Panc1 (cell line): Measurements from ENCODE around the gene AGMAT. TPM values are rescaled to one million over a fixed set of nuclear protein-coding genes. Genes with fewer than 3 reads are reported as not detected.

Experiments used
- ATAC-seq: fragments of 200-7000 bp; cut with Tn5 transposase; 2 replicates; pipeline ENCODE4 v1.9.1; 2020; ENCODE audit warnings: mild to moderate bottlenecking, moderate library complexity
- BruUV-seq: library from RNA; stranded (reverse); fragments of 400-500 nt; replicated peaks from 2 replicates; lab custom pipeline; 2021; lab: Mats Ljungman, UMichigan
- CTCF ChIA-PET: fragments of 300-600 bp; sonication (Branson Sonifier 250); formaldehyde crosslinking; loops from one replicate; lab custom pipeline; 2022; ENCODE audit warnings: antibody characterized with exemption; lab: Charles Lee
- POLR2A ChIA-PET: fragments of 300-600 bp; sonication (Branson Sonifier 250); formaldehyde crosslinking; loops from one replicate; lab custom pipeline; 2022; ENCODE audit warnings: antibody characterized with exemption; lab: Charles Lee
- DNase-seq: peaks from one replicate; pipeline ENCODE4 v3.0.0-alpha.2; 2010; ENCODE audit warnings: low read depth, low spot score
- H3K27ac ChIP-seq: 2 replicates; pipeline ENCODE4 v1.5.1; 2011; ENCODE audit warnings: mild to moderate bottlenecking, low read length, inconsistent platforms
- H3K27me3 ChIP-seq: fragments of 200-500 bp; sonication (Bioruptor generic); 2 replicates; pipeline ENCODE4 v1.6.0; 2014; ENCODE audit warnings: low read length, inconsistent platforms; ENCODE audit not compliant: control insufficient read depth, insufficient read depth
- H3K36me3 ChIP-seq: fragments of 200-500 bp; sonication (Bioruptor generic); 2 replicates; pipeline ENCODE4 v1.5.1; 2014; ENCODE audit warnings: inconsistent platforms, mild to moderate bottlenecking, low read length, moderate library complexity; ENCODE audit not compliant: control insufficient read depth, insufficient read depth
- H3K4me1 ChIP-seq: 2 replicates; pipeline ENCODE4 v1.5.1; 2011; ENCODE audit warnings: inconsistent platforms, mild to moderate bottlenecking, low read length, moderate library complexity; ENCODE audit not compliant: control insufficient read depth, insufficient read depth
- H3K4me3 ChIP-seq, 2 experiments: 2 replicates each; pipeline ENCODE4 v1.5.1; 2011 to 2012; ENCODE audit warnings: low read depth in 2 of 2, low read length in 2 of 2, mild to moderate bottlenecking in 2 of 2, inconsistent platforms in 1 of 2, moderate library complexity in 1 of 2
- H3K9me3 ChIP-seq: fragments of 200-500 bp; sonication (Bioruptor generic); 2 replicates; pipeline ENCODE4 v1.5.1; 2014; ENCODE audit warnings: low read depth, mild to moderate bottlenecking, inconsistent platforms, low read length, moderate library complexity; ENCODE audit not compliant: control insufficient read depth, insufficient read depth
- POLR2AphosphoS5 ChIP-seq: IDR thresholded peaks from 2 replicates; pipeline ENCODE4 v1.6.1; 2012; ENCODE audit warnings: mild to moderate bottlenecking, low read depth, low read length, moderate library complexity
- SIN3A ChIP-seq: IDR thresholded peaks from 2 replicates; pipeline ENCODE4 v1.6.1; 2012; ENCODE audit warnings: low read depth, mild to moderate bottlenecking, low read length, moderate library complexity, borderline replicate concordance; ENCODE audit not compliant: insufficient read depth
- TCF7L2 ChIP-seq: IDR thresholded peaks from 2 replicates; pipeline ENCODE4 v1.6.1; 2011; ENCODE audit warnings: mild to moderate bottlenecking, low read depth, low read length, inconsistent platforms
- in situ Hi-C: cut with HindIII; loops from 2 replicates; pipeline ENCODE4 v1.10.0; 2016; ENCODE audit warnings: low sequenced_read_pairs, low pct_unique_long_range_greater_than_20kb
- intact Hi-C: fragments of 100-400 bp; cut with micrococcal nuclease; formaldehyde crosslinking; loops from one replicate; pipeline ENCODE4 v1.10.0; 2022; ENCODE audit not compliant: unreplicated experiment
- total RNA-seq: library from RNA; stranded (reverse); gene quantifications from one replicate; pipeline ENCODE4 v1.2.1, GENCODE V29; 2021; ENCODE audit not compliant: unreplicated experiment
- TF ChIP-seq, protein P1 (sequence below): fragments of 450-650 bp; IDR thresholded peaks from 2 replicates; pipeline ENCODE4 v1.5.1; 2017; ENCODE audit warnings: mild to moderate bottlenecking
- TF ChIP-seq, protein P2 (sequence below), 2 experiments: IDR thresholded peaks; 2 replicates each; pipeline ENCODE4 v1.6.1; 2011 to 2012; ENCODE audit warnings: low read depth in 2 of 2, control low read depth in 1 of 2, low read length in 1 of 2, mild to moderate bottlenecking in 1 of 2, moderate library complexity in 1 of 2; ENCODE audit not compliant: insufficient read depth in 1 of 2

AGMAT gene
- total RNA-seq, 1 experiment from 2014 or later, result 3.1 TPM

GRCh38 chr1:15543251-15543588, 41.6 kb downstream of the AGMAT start:
- DNase-seq, result no peak
- no TSS peak for BruUV-seq
- H3K4me1 ChIP-seq, result no peaks in the 10 kb centered on the region
- ChIA-PET POLR2A (no interaction called here), CTCF (no interaction called here)
- no peak for ATAC-seq
- H3K36me3 ChIP-seq, result peaks cover 12% of the 10 kb centered on the region
- H3K27me3 ChIP-seq, result no peaks in the 10 kb centered on the region
- in situ Hi-C loops (no loop called here), intact Hi-C loops (no loop called here)
- no peak overlapping the region for H3K4me3 ChIP-seq
- TF ChIP-seq POLR2AphosphoS5 (no peak), SIN3A (no peak), TCF7L2 (no peak)
- TF ChIP-seq, protein P1, sequence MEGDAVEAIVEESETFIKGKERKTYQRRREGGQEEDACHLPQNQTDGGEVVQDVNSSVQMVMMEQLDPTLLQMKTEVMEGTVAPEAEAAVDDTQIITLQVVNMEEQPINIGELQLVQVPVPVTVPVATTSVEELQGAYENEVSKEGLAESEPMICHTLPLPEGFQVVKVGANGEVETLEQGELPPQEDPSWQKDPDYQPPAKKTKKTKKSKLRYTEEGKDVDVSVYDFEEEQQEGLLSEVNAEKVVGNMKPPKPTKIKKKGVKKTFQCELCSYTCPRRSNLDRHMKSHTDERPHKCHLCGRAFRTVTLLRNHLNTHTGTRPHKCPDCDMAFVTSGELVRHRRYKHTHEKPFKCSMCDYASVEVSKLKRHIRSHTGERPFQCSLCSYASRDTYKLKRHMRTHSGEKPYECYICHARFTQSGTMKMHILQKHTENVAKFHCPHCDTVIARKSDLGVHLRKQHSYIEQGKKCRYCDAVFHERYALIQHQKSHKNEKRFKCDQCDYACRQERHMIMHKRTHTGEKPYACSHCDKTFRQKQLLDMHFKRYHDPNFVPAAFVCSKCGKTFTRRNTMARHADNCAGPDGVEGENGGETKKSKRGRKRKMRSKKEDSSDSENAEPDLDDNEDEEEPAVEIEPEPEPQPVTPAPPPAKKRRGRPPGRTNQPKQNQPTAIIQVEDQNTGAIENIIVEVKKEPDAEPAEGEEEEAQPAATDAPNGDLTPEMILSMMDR, result no peak
- TF ChIP-seq, protein P2, sequence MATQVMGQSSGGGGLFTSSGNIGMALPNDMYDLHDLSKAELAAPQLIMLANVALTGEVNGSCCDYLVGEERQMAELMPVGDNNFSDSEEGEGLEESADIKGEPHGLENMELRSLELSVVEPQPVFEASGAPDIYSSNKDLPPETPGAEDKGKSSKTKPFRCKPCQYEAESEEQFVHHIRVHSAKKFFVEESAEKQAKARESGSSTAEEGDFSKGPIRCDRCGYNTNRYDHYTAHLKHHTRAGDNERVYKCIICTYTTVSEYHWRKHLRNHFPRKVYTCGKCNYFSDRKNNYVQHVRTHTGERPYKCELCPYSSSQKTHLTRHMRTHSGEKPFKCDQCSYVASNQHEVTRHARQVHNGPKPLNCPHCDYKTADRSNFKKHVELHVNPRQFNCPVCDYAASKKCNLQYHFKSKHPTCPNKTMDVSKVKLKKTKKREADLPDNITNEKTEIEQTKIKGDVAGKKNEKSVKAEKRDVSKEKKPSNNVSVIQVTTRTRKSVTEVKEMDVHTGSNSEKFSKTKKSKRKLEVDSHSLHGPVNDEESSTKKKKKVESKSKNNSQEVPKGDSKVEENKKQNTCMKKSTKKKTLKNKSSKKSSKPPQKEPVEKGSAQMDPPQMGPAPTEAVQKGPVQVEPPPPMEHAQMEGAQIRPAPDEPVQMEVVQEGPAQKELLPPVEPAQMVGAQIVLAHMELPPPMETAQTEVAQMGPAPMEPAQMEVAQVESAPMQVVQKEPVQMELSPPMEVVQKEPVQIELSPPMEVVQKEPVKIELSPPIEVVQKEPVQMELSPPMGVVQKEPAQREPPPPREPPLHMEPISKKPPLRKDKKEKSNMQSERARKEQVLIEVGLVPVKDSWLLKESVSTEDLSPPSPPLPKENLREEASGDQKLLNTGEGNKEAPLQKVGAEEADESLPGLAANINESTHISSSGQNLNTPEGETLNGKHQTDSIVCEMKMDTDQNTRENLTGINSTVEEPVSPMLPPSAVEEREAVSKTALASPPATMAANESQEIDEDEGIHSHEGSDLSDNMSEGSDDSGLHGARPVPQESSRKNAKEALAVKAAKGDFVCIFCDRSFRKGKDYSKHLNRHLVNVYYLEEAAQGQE (IDR thresholded peaks at IDR 0.05; ENCODE audit: insufficient read depth in 1 of 2, low read depth in 2 of 2, low read length in 1 of 2), result no peak
- no peak overlapping the region for H3K27ac ChIP-seq
- no peaks in the 10 kb centered on the region for H3K9me3 ChIP-seq

GRCh38 chr1:15542388-15543250, 42.2 kb downstream of the AGMAT start:
- no TSS peak for BruUV-seq
- in situ Hi-C loops, result no loop called here
- Histone ChIP-seq H3K27me3 (no peaks in the 10 kb centered on the region), H3K27ac (no peak overlapping the region), H3K4me1 (no peaks in the 10 kb centered on the region), H3K9me3 (no peaks in the 10 kb centered on the region), H3K36me3 (peaks cover 12% of the 10 kb centered on the region), H3K4me3 (no peak overlapping the region)
- intact Hi-C loops, result no loop called here
- ChIA-PET CTCF (no interaction called here), POLR2A (interaction anchor here (0.5 kb wide), 1 partner anchor 66 kb away, joined by 14 read pairs; no protein-coding TSS in a partner anchor)
- ATAC-seq, result no peak
- no peak for TF ChIP-seq POLR2AphosphoS5
- TF ChIP-seq, protein P2 (IDR thresholded peaks at IDR 0.05; ENCODE audit: insufficient read depth in 1 of 2, low read depth in 2 of 2, low read length in 1 of 2), result no peak
- TF ChIP-seq, protein P1, result no peak
- TF ChIP-seq TCF7L2, result no peak
- no peak for TF ChIP-seq SIN3A
- DNase-seq, result no peak
